GM10266 (cell line): ENCODE measurements around the gene MC5R.
"Not testable (repeated sequence)": the region's sequence is repeated elsewhere in the genome, so short reads cannot be mapped to it uniquely, and the experiment has no call there.

Experiments
- DNase-seq: peaks from one replicate; pipeline ENCODE4 v3.0.0; 2012; ENCODE audit errors: extremely low spot score
- TF ChIP-seq, protein P1 (sequence below): IDR thresholded peaks from 2 replicates; pipeline ENCODE4 v1.5.1; 2012; ENCODE audit warnings: mild to moderate bottlenecking, low read depth; ENCODE audit not compliant: control insufficient read depth, insufficient read depth; ENCODE audit errors: missing control alignments

Gene MC5R

DNA sequence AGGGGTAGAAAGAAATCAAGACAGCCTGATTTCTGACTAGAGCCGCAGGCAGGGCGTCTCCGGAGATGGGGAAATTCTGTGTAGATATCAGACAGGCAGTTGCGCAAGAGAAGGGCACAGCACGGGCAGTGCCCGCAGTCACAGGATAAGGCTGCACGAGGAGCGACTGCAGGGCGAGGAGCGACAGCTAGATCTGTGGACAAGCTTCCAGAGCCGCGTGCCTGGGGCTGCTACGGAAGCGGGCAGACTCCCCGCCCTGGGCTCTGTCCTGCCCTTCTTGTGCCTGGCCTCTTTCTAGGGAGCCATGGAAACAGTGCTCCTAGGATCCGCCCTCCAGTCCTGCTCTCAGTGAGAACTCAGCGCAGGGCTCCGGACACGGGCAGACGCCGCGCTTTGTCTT is 12.6 kb downstream of the MC5R start:
- TF ChIP-seq, protein P1, sequence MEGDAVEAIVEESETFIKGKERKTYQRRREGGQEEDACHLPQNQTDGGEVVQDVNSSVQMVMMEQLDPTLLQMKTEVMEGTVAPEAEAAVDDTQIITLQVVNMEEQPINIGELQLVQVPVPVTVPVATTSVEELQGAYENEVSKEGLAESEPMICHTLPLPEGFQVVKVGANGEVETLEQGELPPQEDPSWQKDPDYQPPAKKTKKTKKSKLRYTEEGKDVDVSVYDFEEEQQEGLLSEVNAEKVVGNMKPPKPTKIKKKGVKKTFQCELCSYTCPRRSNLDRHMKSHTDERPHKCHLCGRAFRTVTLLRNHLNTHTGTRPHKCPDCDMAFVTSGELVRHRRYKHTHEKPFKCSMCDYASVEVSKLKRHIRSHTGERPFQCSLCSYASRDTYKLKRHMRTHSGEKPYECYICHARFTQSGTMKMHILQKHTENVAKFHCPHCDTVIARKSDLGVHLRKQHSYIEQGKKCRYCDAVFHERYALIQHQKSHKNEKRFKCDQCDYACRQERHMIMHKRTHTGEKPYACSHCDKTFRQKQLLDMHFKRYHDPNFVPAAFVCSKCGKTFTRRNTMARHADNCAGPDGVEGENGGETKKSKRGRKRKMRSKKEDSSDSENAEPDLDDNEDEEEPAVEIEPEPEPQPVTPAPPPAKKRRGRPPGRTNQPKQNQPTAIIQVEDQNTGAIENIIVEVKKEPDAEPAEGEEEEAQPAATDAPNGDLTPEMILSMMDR = no peak
- no peak for DNase-seq

DNA sequence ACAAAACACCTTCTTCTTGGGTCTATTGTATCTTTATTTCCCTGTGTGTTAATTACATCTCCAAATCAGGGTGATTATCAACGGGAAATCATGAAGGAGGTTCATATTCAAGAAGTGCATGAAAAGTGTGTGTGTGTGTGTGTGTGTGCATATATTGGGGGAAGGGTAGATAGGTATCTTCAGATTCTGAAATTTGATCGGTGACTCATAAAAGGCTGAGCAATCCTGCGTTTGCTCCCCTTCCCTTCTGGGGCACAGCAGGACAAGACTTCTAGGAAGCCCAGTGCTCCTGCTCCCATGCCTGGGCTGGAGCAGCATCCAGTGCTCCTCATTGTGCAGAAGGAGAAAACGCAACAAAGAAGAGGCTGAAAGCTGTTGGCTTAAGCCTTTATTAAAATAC is 25.8 kb downstream of the MC5R start:
- TF ChIP-seq, protein P1 = no peak
- no peak for DNase-seq

DNA sequence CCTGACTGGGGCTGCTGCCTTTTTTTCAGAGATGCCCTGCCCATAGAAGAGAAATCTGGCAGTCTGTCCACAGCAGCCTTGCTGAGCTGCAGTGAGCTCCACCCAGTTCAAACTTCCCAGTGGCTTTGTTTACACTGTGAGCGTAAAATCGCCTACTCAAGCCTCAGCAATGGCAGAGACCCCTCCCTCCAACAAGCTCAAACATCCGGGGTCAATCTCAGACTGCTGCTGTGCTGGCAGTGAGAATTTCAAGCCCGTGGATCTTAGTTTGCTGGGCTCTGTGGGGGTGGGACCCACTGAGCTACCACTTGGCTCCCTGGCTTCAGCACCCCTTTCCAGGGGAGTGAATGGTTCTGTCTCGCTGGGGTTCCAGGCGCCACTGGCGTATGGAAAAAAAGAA is 38.9 kb downstream of the MC5R start:
- DNase-seq = not testable (repeated sequence)

DNA sequence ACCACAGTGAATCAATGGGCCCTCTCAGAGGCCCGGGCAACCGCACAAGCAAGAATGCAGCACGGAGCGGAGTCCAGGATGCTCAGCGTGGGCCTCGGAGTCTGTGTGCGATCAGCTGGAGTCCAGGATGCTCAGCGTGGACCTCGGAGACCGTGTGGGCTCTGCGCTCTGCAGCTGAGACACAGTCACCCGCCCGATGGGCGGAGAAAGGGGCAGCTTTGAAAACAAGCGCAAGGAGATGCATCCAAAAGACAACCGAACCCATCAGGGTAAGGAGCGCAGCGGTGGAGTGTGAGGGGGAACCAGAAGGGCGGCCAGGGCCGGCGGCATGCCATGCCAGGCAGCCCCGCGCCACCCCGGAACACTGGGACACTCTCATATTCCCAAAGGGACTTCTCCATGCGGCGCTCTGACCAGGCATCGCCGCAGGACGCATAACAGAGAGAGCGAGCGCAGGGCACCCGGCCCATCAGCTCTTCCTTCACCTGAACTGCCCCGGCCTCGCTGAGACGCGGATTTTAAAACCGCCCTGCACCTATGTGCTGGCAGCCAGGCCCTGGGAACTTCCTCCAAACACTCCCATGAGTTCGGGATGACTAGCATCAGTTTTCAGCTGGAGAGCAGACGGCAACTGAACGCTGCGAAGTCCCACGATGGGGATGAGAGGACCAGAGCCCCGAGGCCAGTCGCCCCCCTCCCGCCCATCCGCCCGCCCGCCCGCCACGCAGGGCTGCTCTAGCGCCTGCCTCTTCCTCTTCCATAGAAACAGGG is 44.7 kb downstream of the MC5R start:
- no peak for DNase-seq
- TF ChIP-seq, protein P1 = no peak

DNA sequence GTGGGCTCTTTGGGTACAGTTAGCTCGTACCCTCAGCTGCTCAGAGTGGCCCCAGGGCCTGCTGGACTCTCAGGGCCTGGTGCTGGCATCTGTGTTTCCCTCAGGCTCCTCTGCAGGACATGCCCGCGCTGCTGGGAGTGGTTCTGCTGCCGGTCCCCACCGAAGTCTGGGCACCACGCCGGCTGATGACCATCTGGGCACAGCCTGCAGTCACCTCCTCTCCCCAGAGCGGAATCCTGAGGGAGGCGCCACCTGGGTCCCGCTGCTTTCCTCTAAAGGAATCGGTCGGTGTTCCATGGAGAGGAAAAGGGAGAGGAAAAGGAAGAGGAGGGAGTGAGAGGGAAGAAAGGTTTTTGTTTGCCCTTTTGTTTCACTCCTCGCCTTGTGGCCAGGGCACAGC is 47.8 kb downstream of the MC5R start:
- DNase-seq = no peak
- TF ChIP-seq, protein P1 = no peak

DNA sequence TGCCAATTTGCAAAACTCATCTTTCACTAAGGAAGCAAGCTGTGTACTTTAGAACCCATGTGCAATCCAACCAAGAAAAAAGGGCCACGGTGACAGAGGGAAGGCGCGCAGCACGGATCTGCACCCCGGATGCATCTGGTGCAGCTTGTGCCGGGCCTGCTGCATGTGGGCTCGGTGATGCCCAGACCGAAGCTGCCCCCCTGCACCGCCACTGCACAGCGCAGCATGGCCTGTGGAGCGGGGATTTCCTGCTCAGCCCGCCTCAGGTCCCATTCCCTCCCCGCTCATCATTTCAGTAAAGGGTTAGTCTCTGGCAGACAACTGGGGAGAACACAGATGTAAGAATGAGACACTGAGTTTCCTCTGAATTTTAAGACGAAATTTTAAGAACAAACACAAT is 48.4 kb downstream of the MC5R start:
- no peak for DNase-seq
- TF ChIP-seq, protein P1 = no peak

DNA sequence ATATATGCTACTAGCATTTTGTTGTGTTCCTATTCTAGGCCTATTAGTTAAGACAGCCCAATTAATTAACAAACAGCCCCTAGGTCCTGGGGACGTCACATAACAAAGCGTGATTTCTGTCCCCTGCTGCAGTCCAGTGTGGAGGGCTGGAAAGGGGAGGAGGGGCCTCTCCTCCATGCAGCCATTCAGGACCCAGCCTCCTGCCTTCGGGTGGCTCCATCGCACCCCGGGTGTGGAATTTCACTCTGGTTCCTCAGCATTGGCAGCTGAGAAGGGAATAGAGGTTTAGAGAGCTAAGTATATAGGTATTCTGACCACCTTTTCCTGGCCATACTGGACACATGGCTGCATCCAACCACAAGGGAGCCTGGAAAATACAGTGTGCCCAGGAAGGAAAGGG is 49.0 kb downstream of the MC5R start:
- no peak for DNase-seq
- TF ChIP-seq, protein P1 = no peak

DNA sequence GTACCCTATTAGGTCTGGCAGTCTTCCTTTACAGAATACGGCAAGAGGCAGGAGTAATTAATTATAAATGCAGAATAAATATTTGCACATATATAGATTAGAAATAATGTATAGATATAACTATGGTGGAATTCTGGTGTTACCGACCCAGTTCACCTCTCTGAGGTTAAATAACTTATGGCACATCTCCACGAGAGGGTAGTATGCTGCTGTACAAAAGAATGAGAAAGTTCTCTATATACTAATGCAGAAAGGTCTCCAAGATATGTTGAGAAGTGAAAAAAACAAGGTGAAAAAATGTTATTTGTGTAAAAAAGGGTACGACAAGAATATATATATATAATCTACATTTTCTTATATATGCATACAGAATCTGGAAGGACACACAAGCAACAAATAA is 50.6 kb downstream of the MC5R start:
- DNase-seq = no peak
- TF ChIP-seq, protein P1 = no peak
